ENCODE results near the gene SIGLECL1. TPM values are rescaled to one million over a fixed set of nuclear protein-coding genes. Genes with fewer than 3 reads are reported as not detected.
"Not testable (repeated sequence)": the region's sequence is repeated elsewhere in the genome, so short reads cannot be mapped to it uniquely, and the experiment has no call there.

Gene SIGLECL1
- not detected for polyA plus RNA-seq (2013, experiment 1 of 2; ENCODE audit: insufficient read length)
- polyA plus RNA-seq (2013, experiment 2 of 2; ENCODE audit: insufficient read length) = not detected

GRCh38 chr19:51250786-51251467, at the start of gene SIGLECL1:
TSS of gene SIGLECL1 (plus strand) at chr19:51251080. CDS start at chr19:51264073, 12,993 bp downstream.
- no peak for DNase-seq

- DNase-seq = no peak
These were observed 49.2 kb upstream of the SIGLECL1 start for GRCh38 chr19:51201712-51202111.

- DNase-seq = no peak
These were observed 47.0 kb upstream of the SIGLECL1 start for GRCh38 chr19:51203916-51204315.

GRCh38 chr19:51204321-51204720, 46.6 kb upstream of the SIGLECL1 start:
- DNase-seq = no peak

- DNase-seq = no peak
These were observed 43.1 kb upstream of the SIGLECL1 start for GRCh38 chr19:51207747-51208146.

- DNase-seq = no peak
These were observed 40.6 kb upstream of the SIGLECL1 start for GRCh38 chr19:51210191-51210784.

- not testable (repeated sequence) for DNase-seq
These were observed 40.0 kb upstream of the SIGLECL1 start for GRCh38 chr19:51210874-51211361.

GRCh38 chr19:51211833-51212232, 39.0 kb upstream of the SIGLECL1 start:
- no peak for DNase-seq

GRCh38 chr19:51219307-51219706, 31.6 kb upstream of the SIGLECL1 start:
- DNase-seq = no peak

- no peak for DNase-seq
These were observed 30.9 kb upstream of the SIGLECL1 start for GRCh38 chr19:51219971-51220370.

GRCh38 chr19:51220996-51221395, 29.9 kb upstream of the SIGLECL1 start:
- DNase-seq = no peak

GRCh38 chr19:51224163-51224641, 26.7 kb upstream of the SIGLECL1 start:
- no peak for DNase-seq

- not testable (repeated sequence) for DNase-seq
These were observed 25.9 kb upstream of the SIGLECL1 start, which contains the start of gene CD33 for GRCh38 chr19:51224898-51225393. TSS of gene CD33 (plus strand) at chr19:51225080. CDS start at chr19:51225119, 39 bp downstream.

GRCh38 chr19:51226067-51226466, 24.8 kb upstream of the SIGLECL1 start:
- no peak for DNase-seq

- DNase-seq = no peak
These were observed 23.6 kb upstream of the SIGLECL1 start for GRCh38 chr19:51227326-51227725.

GRCh38 chr19:51227966-51228365, 22.9 kb upstream of the SIGLECL1 start:
- DNase-seq = no peak

- no peak for DNase-seq
These were observed 10.0 kb upstream of the SIGLECL1 start for GRCh38 chr19:51240866-51241265.

- DNase-seq = no peak
These were observed 7.8 kb upstream of the SIGLECL1 start for GRCh38 chr19:51242881-51243630.

GRCh38 chr19:51246164-51246552, 4.7 kb upstream of the SIGLECL1 start:
- DNase-seq = no peak

- no peak for DNase-seq
These were observed 2.8 kb upstream of the SIGLECL1 start for GRCh38 chr19:51247972-51248590.

GRCh38 chr19:51251468-51251820, 564 bp downstream of the SIGLECL1 start:
- no peak for DNase-seq

- no peak for DNase-seq
These were observed 1.6 kb downstream of the SIGLECL1 start for GRCh38 chr19:51252306-51253079.

All from fibroblast of skin of scalp (primary cell).